Measurements from ENCODE around the gene DST.

The DST gene

GRCh38 chr6:56483929-56484328 is 158.8 kb downstream of the DST start:
- DNase-seq (ENCODE audit: low read depth in 2 of 2), result no peak

- no peak for DNase-seq (ENCODE audit: low read depth in 2 of 2)
Measured at GRCh38 chr6:56482525-56482924, 160.2 kb downstream of the DST start.

- no peak for DNase-seq (ENCODE audit: low read depth in 2 of 2)
Measured at GRCh38 chr6:56481957-56482356, 160.7 kb downstream of the DST start.

GRCh38 chr6:56480654-56481337 is 161.9 kb downstream of the DST start:
- no peak for DNase-seq (ENCODE audit: low read depth in 2 of 2)

- no peak for DNase-seq (ENCODE audit: low read depth in 2 of 2)
Measured at GRCh38 chr6:56480246-56480645, 162.4 kb downstream of the DST start.

- DNase-seq (ENCODE audit: low read depth in 2 of 2), result no peak
Measured at GRCh38 chr6:56479381-56479780, 163.3 kb downstream of the DST start.

GRCh38 chr6:56478202-56478601 is 164.5 kb downstream of the DST start:
- DNase-seq (ENCODE audit: low read depth in 2 of 2), result no peak

- DNase-seq (ENCODE audit: low read depth in 2 of 2), result no peak
Measured at GRCh38 chr6:56477241-56477640, 165.4 kb downstream of the DST start.

- no peak for DNase-seq (ENCODE audit: low read depth in 2 of 2)
Measured at GRCh38 chr6:56475736-56476457, 166.8 kb downstream of the DST start.

GRCh38 chr6:56474532-56474931 is 168.2 kb downstream of the DST start:
- no peak for DNase-seq (ENCODE audit: low read depth in 2 of 2)

GRCh38 chr6:56463443-56463842 is 179.2 kb downstream of the DST start:
- DNase-seq (ENCODE audit: low read depth in 2 of 2), result no peak

- DNase-seq (ENCODE audit: low read depth in 2 of 2), result no peak
Measured at GRCh38 chr6:56459030-56459805, 183.5 kb downstream of the DST start.

GRCh38 chr6:56458324-56458884 is 184.3 kb downstream of the DST start:
- no peak for DNase-seq (ENCODE audit: low read depth in 2 of 2)

GRCh38 chr6:56456785-56457184 is 185.9 kb downstream of the DST start:
- DNase-seq (ENCODE audit: low read depth in 2 of 2), result no peak

- DNase-seq (ENCODE audit: low read depth in 2 of 2), result no peak
Measured at GRCh38 chr6:56450882-56451739, 191.6 kb downstream of the DST start.

- no peak for DNase-seq (ENCODE audit: low read depth in 2 of 2)
Measured at GRCh38 chr6:56450376-56450775, 192.3 kb downstream of the DST start.

GRCh38 chr6:56448046-56448445 is 194.6 kb downstream of the DST start:
- no peak for DNase-seq (ENCODE audit: low read depth in 2 of 2)

- DNase-seq (ENCODE audit: low read depth in 2 of 2), result no peak
Measured at GRCh38 chr6:56445818-56446217, 196.9 kb downstream of the DST start.

GRCh38 chr6:56444855-56445254 is 197.8 kb downstream of the DST start:
- no peak for DNase-seq (ENCODE audit: low read depth in 2 of 2)

- no peak for DNase-seq (ENCODE audit: low read depth in 2 of 2)
Measured at GRCh38 chr6:56440551-56440981, 202.1 kb downstream of the DST start.

- DNase-seq (ENCODE audit: low read depth in 2 of 2), result no peak
Measured at GRCh38 chr6:56437171-56437900, 205.4 kb downstream of the DST start.

Measured in stimulated activated CD8-positive, alpha-beta memory T cell treated with anti-CD3 and anti-CD28 coated beads, Interleukin-2, amount 100 ng/mL, for 48 hours (primary cell).